WTC11 (cell line): ENCODE results near the gene BBS12. TPM values are rescaled to one million over a fixed set of nuclear protein-coding genes. Genes with fewer than 3 reads are reported as not detected.

Source experiments
- ATAC-seq: fragments of 200-7000 bp; cut with Tn5 transposase; 2 replicates; pipeline ENCODE4 v1.10.0; 2021; ENCODE audit warnings: mild to moderate bottlenecking, moderate library complexity
- CTCF ChIA-PET: fragments of 300-600 bp; sonication (Branson Sonifier 250); formaldehyde crosslinking; loops from one replicate; lab custom pipeline; 2021; ENCODE audit warnings: antibody characterized with exemption; lab: Charles Lee
- POLR2A ChIA-PET: fragments of 350-600 bp; sonication (Branson Sonifier 250); formaldehyde crosslinking; loops from one replicate; lab custom pipeline; 2021; ENCODE audit warnings: antibody characterized with exemption; lab: Charles Lee
- DNase-seq: peaks from one replicate; pipeline ENCODE4 v3.0.0; 2021; ENCODE audit warnings: low spot score
- H3K27ac Mint-ChIP-seq: 2 replicates; pipeline ENCODE4 v1.8.0; 2021; ENCODE audit warnings: mixed read lengths
- H3K27me3 Mint-ChIP-seq: 2 replicates; pipeline ENCODE4 v1.8.0; 2021; ENCODE audit warnings: low read depth, mild to moderate bottlenecking, moderate library complexity, mixed read lengths
- H3K36me3 Mint-ChIP-seq: 2 replicates; pipeline ENCODE4 v1.8.0; 2021; ENCODE audit warnings: mixed read lengths
- H3K4me1 Mint-ChIP-seq: 2 replicates; pipeline ENCODE4 v1.8.0; 2022; ENCODE audit warnings: mixed read lengths
- H3K4me3 Mint-ChIP-seq: 2 replicates; pipeline ENCODE4 v1.8.0; 2021; ENCODE audit warnings: mild to moderate bottlenecking, moderate library complexity, mixed read lengths
- H3K9me3 Mint-ChIP-seq: 2 replicates; pipeline ENCODE4 v1.8.0; 2021; ENCODE audit warnings: mixed read lengths
- ATF2 ChIP-seq: sonication (generic); formaldehyde crosslinking; IDR thresholded peaks from 2 replicates; pipeline ENCODE4 v1.8.1; 2022; ENCODE audit warnings: low read depth, missing genetic modification reagents, borderline replicate concordance
- ATF3 ChIP-seq: sonication (generic); formaldehyde crosslinking; conservative IDR thresholded peaks from 2 replicates; pipeline ENCODE4 v1.8.1; 2022; ENCODE audit warnings: mild to moderate bottlenecking, missing genetic modification reagents
- CBFB ChIP-seq: sonication (generic); formaldehyde crosslinking; IDR thresholded peaks from 2 replicates; pipeline ENCODE4 v1.8.1; 2022; ENCODE audit warnings: mild to moderate bottlenecking, low read depth, missing genetic modification reagents
- E2F5 ChIP-seq: sonication (generic); formaldehyde crosslinking; IDR thresholded peaks from 2 replicates; pipeline ENCODE4 v1.8.1; 2022; ENCODE audit warnings: mild to moderate bottlenecking, moderate library complexity, missing genetic modification reagents
- ETV6 ChIP-seq: sonication (generic); formaldehyde crosslinking; IDR thresholded peaks from 2 replicates; pipeline ENCODE4 v1.8.1; 2022; ENCODE audit warnings: mild to moderate bottlenecking, missing genetic modification reagents
- FOXJ3 ChIP-seq: sonication (generic); formaldehyde crosslinking; IDR thresholded peaks from 2 replicates; pipeline ENCODE4 v1.9.0; 2021; ENCODE audit warnings: missing genetic modification reagents, mild to moderate bottlenecking, borderline replicate concordance
- FOXK1 ChIP-seq: sonication (generic); formaldehyde crosslinking; IDR thresholded peaks from 2 replicates; pipeline ENCODE4 v1.8.0; 2022; ENCODE audit warnings: mild to moderate bottlenecking, moderate library complexity, missing genetic modification reagents
- FOXP1 ChIP-seq: sonication (generic); formaldehyde crosslinking; IDR thresholded peaks from 2 replicates; pipeline ENCODE4 v1.8.0; 2022; ENCODE audit warnings: missing genetic modification reagents, mild to moderate bottlenecking, moderate library complexity, borderline replicate concordance
- FOXP4 ChIP-seq: sonication (generic); formaldehyde crosslinking; IDR thresholded peaks from 2 replicates; pipeline ENCODE4 v1.8.0; 2022; ENCODE audit warnings: mild to moderate bottlenecking, missing genetic modification reagents
- GABPB1 ChIP-seq: sonication (generic); formaldehyde crosslinking; IDR thresholded peaks from 2 replicates; pipeline ENCODE4 v1.8.1; 2023; ENCODE audit warnings: mild to moderate bottlenecking, missing genetic modification reagents
- GTF2I ChIP-seq: fragments of 250-450 bp; sonication (Bioruptor Pico); conservative IDR thresholded peaks from 2 replicates; pipeline ENCODE4 v1.4.0; 2021; ENCODE audit warnings: mild to moderate bottlenecking
- MYBL2 ChIP-seq: sonication (generic); formaldehyde crosslinking; IDR thresholded peaks from 2 replicates; pipeline ENCODE4 v1.8.1; 2023; ENCODE audit warnings: mild to moderate bottlenecking, moderate library complexity, missing genetic modification reagents
- NR3C1 ChIP-seq: sonication (generic); formaldehyde crosslinking; conservative IDR thresholded peaks from 2 replicates; pipeline ENCODE4 v1.8.1; 2023; ENCODE audit warnings: low read depth, mild to moderate bottlenecking, missing genetic modification reagents
- SMAD4 ChIP-seq: sonication (generic); formaldehyde crosslinking; IDR thresholded peaks from 2 replicates; pipeline ENCODE4 v1.8.0; 2022; ENCODE audit warnings: mild to moderate bottlenecking, missing genetic modification reagents
- SP1 ChIP-seq: sonication (generic); formaldehyde crosslinking; conservative IDR thresholded peaks from 2 replicates; pipeline ENCODE4 v1.8.1; 2022; ENCODE audit warnings: missing genetic modification reagents
- ZNF416 ChIP-seq: fragments of 250-450 bp; sonication (Bioruptor Pico); IDR thresholded peaks from 2 replicates; pipeline ENCODE4 v1.9.0; 2021; ENCODE audit warnings: mild to moderate bottlenecking, inconsistent platforms
- ZNF423 ChIP-seq: fragments of 250-450 bp; sonication (Bioruptor Pico); IDR thresholded peaks from 2 replicates; pipeline ENCODE4 v2.1.2; 2022; ENCODE audit warnings: mild to moderate bottlenecking, moderate library complexity
- ZNF532 ChIP-seq: fragments of 250-450 bp; sonication (Bioruptor Pico); IDR thresholded peaks from 2 replicates; pipeline ENCODE4 v1.9.0; 2021; ENCODE audit warnings: mild to moderate bottlenecking, borderline replicate concordance
- ZSCAN18 ChIP-seq: fragments of 250-450 bp; sonication (Bioruptor Pico); IDR thresholded peaks from 2 replicates; pipeline ENCODE4 v2.1.2; 2022; ENCODE audit warnings: mild to moderate bottlenecking, moderate library complexity
- total RNA-seq: library from RNA; stranded (reverse); gene quantifications from 3 replicates; pipeline ENCODE4 v1.2.3, GENCODE V29; 2021

Gene BBS12
- total RNA-seq, 1 experiment from 2014 or later, result 2.7 TPM

GRCh38 chr4:122775987-122776836 lies 43.7 kb downstream of the BBS12 start:
- no peak for TF ChIP-seq ATF2
- no peak for TF ChIP-seq ZNF423
- TF ChIP-seq ETV6 (CRISPR knock-in tag), result 0 out of 2 replicates have a peak, but pooled peaks have one; percentile 38
- no peak for TF ChIP-seq ZNF532 (CRISPR knock-in tag)
- no peak for TF ChIP-seq SMAD4
- TF ChIP-seq, all 79 proteins: peak for 1
- H3K27me3 Mint-ChIP-seq, result no peaks in the 10 kb centered on the region
- ATAC-seq (peak; percentile 77), DNase-seq (no peak)
- ChIA-PET CTCF (no interaction called here), POLR2A (no interaction called here)
- H3K4me3 Mint-ChIP-seq, result no peak overlapping the region
- H3K27ac Mint-ChIP-seq, result peak overlapping the region; percentile 62
- peaks cover 9% of the 10 kb centered on the region for H3K36me3 Mint-ChIP-seq
- H3K9me3 Mint-ChIP-seq, result peaks cover 7% of the 10 kb centered on the region
- peaks cover 44% of the 10 kb centered on the region for H3K4me1 Mint-ChIP-seq

- ATAC-seq, result no peak
- ChIA-PET POLR2A (no interaction called here), CTCF (no interaction called here)
- H3K4me1 Mint-ChIP-seq, result peaks cover 49% of the 10 kb centered on the region
- peak overlapping the region; percentile 8; the same call in 1 of the 2 replicates for H3K27ac Mint-ChIP-seq
- no peaks in the 10 kb centered on the region for H3K27me3 Mint-ChIP-seq
- no peak overlapping the region for H3K4me3 Mint-ChIP-seq
- peaks cover 9% of the 10 kb centered on the region for H3K36me3 Mint-ChIP-seq
- DNase-seq, result no peak
- H3K9me3 Mint-ChIP-seq, result peaks cover 7% of the 10 kb centered on the region
- TF ChIP-seq FOXK1 (CRISPR knock-in tag), result no peak
- no peak for TF ChIP-seq ATF3 (CRISPR knock-in tag)
- TF ChIP-seq ZSCAN18 (CRISPR knock-in tag), result no peak
- no peak for TF ChIP-seq MYBL2 (CRISPR knock-in tag)
- no peak for TF ChIP-seq NR3C1 (CRISPR knock-in tag)
- TF ChIP-seq FOXP1, result no peak
- TF ChIP-seq FOXJ3 (CRISPR knock-in tag), result no peak
- TF ChIP-seq CBFB (CRISPR knock-in tag), result no peak
- TF ChIP-seq ZNF532 (CRISPR knock-in tag), result no peak
- TF ChIP-seq FOXP4 (CRISPR knock-in tag), result no peak
- no peak for TF ChIP-seq E2F5 (CRISPR knock-in tag)
- no peak for TF ChIP-seq GABPB1
- no peak for TF ChIP-seq ZNF416 (CRISPR knock-in tag)
- no peak for TF ChIP-seq SP1
- TF ChIP-seq GTF2I, result no peak
Measured at GRCh38 chr4:122776916-122777315, 44.4 kb downstream of the BBS12 start.
